ENCODE results near the gene PTP4A1. TPM values are rescaled to one million over a fixed set of nuclear protein-coding genes. Genes with fewer than 3 reads are reported as not detected.
A peak's percentile ranks its signal among the peaks of the same experiment; 100 is the strongest.

Gene PTP4A1
- total RNA-seq, 4 donors from 2014 or later, result 31.4 to 100 (median 67.9) TPM

DNA sequence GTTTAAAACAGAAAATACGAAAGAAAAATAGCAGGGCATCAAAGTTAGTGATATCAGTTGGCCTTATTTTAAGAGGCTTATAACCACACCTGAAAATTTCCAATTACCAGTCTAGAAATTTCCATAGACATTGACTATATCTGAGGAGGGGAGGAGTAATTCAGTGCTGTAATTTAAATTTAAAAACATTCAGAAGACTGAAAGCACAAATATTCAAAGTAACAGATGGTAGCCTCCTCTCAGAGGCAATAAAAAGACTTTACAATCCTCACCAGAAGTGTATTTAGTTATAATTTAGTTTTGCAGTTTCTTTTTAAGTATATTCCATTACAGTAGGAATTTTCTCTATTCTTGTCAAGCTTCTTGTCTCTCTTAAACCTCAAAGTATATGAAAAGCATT is 18.4 kb upstream of the PTP4A1 start:
- peak overlapping the region in 3 of 4 donors; percentile 3 to 17 (median 16) for H3K27ac ChIP-seq
- H3K4me1 ChIP-seq, result peaks cover 0 to 22% (median 2%) of the 10 kb centered on the region in 4 donors
- H3K4me3 ChIP-seq, result no peak overlapping the region
- intact Hi-C loops (cut with DNase I; ENCODE audit: low total_unique reads) (no loop called here), in situ Hi-C loops (cut with MboI; ENCODE audit: low pct_ligation_motif_present in 1 of 4, low pct_unique_long_range_greater_than_20kb in 1 of 4, low sequenced_read_pairs in 3 of 4) (no loop called here)
- H3K9me3 ChIP-seq, result no peaks in the 10 kb centered on the region
- DNase-seq, result no peak
- TF ChIP-seq, protein P1, sequence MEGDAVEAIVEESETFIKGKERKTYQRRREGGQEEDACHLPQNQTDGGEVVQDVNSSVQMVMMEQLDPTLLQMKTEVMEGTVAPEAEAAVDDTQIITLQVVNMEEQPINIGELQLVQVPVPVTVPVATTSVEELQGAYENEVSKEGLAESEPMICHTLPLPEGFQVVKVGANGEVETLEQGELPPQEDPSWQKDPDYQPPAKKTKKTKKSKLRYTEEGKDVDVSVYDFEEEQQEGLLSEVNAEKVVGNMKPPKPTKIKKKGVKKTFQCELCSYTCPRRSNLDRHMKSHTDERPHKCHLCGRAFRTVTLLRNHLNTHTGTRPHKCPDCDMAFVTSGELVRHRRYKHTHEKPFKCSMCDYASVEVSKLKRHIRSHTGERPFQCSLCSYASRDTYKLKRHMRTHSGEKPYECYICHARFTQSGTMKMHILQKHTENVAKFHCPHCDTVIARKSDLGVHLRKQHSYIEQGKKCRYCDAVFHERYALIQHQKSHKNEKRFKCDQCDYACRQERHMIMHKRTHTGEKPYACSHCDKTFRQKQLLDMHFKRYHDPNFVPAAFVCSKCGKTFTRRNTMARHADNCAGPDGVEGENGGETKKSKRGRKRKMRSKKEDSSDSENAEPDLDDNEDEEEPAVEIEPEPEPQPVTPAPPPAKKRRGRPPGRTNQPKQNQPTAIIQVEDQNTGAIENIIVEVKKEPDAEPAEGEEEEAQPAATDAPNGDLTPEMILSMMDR (IDR thresholded peaks at IDR 0.05), result no peak
- H3K36me3 ChIP-seq, result no peaks in the 10 kb centered on the region
- 36 to 54% methylated on average over 1 of the region's 1 CpG for WGBS, 2 donors (ENCODE audit: low coverage in 1 of 2)
- no peaks in the 10 kb centered on the region for H3K27me3 ChIP-seq

DNA sequence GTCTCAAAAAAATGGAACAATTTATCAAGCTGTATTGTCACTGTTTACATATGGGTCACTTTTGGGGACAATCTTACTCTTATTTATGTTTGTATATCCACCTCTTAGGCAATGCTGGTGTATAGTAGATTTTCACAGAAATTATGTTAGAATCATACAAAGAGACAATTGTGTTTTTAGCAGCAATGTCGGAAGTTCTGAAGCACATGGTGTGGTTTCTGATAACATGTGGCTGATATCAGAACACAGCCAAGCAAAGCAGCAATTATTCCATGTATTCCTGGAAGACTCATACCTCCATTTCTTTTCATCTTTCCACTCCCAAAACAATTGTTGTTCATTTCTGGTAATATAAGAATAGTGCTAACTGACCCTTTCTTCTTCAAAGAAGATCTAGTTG is 17.5 kb upstream of the PTP4A1 start:
- TF ChIP-seq, protein P1 (IDR thresholded peaks at IDR 0.05), result no peak
- TF ChIP-seq POLR2AphosphoS5 (IDR thresholded peaks at IDR 0.05), result no peak
- no peak for TF ChIP-seq POLR2A (IDR thresholded peaks at IDR 0.05)
- no peak for TF ChIP-seq EP300 (IDR thresholded peaks at IDR 0.05; ENCODE audit: low read depth)
- WGBS, 2 donors (ENCODE audit: low coverage in 1 of 2), result 75 to 82% methylated on average over 1 of the region's 1 CpG
- peak overlapping the region in 1 of 4 donors; percentile 16 for H3K27ac ChIP-seq

DNA sequence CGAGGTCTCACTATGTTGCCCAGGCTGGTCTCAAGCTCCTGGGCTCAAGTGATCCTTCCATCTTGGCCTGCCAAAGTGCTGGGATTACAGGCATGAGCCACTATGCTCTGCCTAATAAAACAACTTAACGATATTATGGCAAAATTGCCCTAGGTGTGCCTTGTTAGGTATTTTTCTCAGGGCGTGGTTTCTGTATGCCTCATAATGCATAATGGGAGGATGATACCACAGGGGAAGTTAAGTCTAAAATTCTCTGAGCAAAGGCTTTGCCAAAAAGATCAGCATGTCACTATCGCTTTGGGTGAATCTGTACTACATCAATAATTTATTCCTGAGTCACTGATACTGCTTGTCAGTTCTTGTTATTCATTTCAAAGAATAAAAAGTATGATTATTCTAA is 15.9 kb upstream of the PTP4A1 start:
- no peak for DNase-seq
- 65 to 67% methylated on average over 4 of the region's 4 CpGs for WGBS, 2 donors (ENCODE audit: low coverage in 1 of 2)
- no peaks in the 10 kb centered on the region for H3K36me3 ChIP-seq
- in situ Hi-C loops (cut with MboI; ENCODE audit: low pct_ligation_motif_present in 1 of 4, low pct_unique_long_range_greater_than_20kb in 1 of 4, low sequenced_read_pairs in 3 of 4), result no loop called here
- no peaks in the 10 kb centered on the region for H3K27me3 ChIP-seq
- H3K27ac ChIP-seq, result no peak overlapping the region
- intact Hi-C loops (cut with DNase I; ENCODE audit: low total_unique reads), result no loop called here
- TF ChIP-seq EP300 (IDR thresholded peaks at IDR 0.05; ENCODE audit: low read depth) (no peak), POLR2AphosphoS5 (IDR thresholded peaks at IDR 0.05) (no peak), POLR2A (IDR thresholded peaks at IDR 0.05) (no peak)
- TF ChIP-seq, protein P1 (IDR thresholded peaks at IDR 0.05), result no peak
- H3K4me3 ChIP-seq, result no peak overlapping the region
- no peaks in the 10 kb centered on the region for H3K9me3 ChIP-seq
- peaks cover 0 to 22% (median 2%) of the 10 kb centered on the region in 4 donors for H3K4me1 ChIP-seq

More for the DNA sequence above, 17.5 kb upstream of the PTP4A1 start:
- no peak for DNase-seq
- H3K27me3 ChIP-seq, result no peaks in the 10 kb centered on the region
- intact Hi-C loops (cut with DNase I; ENCODE audit: low total_unique reads) (no loop called here), in situ Hi-C loops (cut with MboI; ENCODE audit: low pct_ligation_motif_present in 1 of 4, low pct_unique_long_range_greater_than_20kb in 1 of 4, low sequenced_read_pairs in 3 of 4) (no loop called here)
- peaks cover 0 to 22% (median 2%) of the 10 kb centered on the region in 4 donors for H3K4me1 ChIP-seq
- no peaks in the 10 kb centered on the region for H3K36me3 ChIP-seq
- H3K4me3 ChIP-seq, result no peak overlapping the region
- H3K9me3 ChIP-seq, result no peaks in the 10 kb centered on the region

DNA sequence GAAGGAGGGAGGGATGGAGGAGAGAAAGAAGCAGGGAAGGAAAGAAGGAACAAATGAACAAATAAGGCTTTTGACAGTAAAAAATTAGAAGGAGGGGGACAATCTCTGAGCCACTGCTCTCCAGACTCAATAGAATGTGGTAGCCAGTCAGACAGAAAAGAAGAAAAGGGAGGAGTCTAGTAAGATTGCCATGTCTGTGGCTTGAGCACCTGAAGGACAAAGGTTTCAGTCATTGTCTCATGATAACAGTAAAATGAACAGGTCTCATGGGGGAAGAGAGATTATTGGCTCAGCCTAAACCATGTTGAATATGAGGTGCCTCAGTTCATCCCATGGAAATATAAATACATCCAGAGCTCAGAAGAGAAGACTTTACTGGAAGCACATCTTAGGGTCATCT is 14.0 kb upstream of the PTP4A1 start:
- TF ChIP-seq POLR2AphosphoS5 (IDR thresholded peaks at IDR 0.05), result no peak
- TF ChIP-seq POLR2A (IDR thresholded peaks at IDR 0.05), result no peak
- TF ChIP-seq EP300 (IDR thresholded peaks at IDR 0.05; ENCODE audit: low read depth), result no peak
- TF ChIP-seq, protein P1 (IDR thresholded peaks at IDR 0.05), result no peak
- H3K4me1 ChIP-seq, result peaks cover 0 to 22% (median 1%) of the 10 kb centered on the region in 4 donors
- intact Hi-C loops (cut with DNase I; ENCODE audit: low total_unique reads) (no loop called here), in situ Hi-C loops (cut with MboI; ENCODE audit: low pct_ligation_motif_present in 1 of 4, low pct_unique_long_range_greater_than_20kb in 1 of 4, low sequenced_read_pairs in 3 of 4) (no loop called here)
- no peaks in the 10 kb centered on the region for H3K27me3 ChIP-seq
- no peaks in the 10 kb centered on the region for H3K36me3 ChIP-seq
- H3K9me3 ChIP-seq, result no peaks in the 10 kb centered on the region
- H3K4me3 ChIP-seq, result no peak overlapping the region
- H3K27ac ChIP-seq, result no peak overlapping the region
- no peak for DNase-seq
